ENCODE measurements around the gene SERINC2.
A peak's percentile ranks its signal among the peaks of the same experiment; 100 is the strongest.

The SERINC2 gene

GRCh38 chr1:31412732-31413404, at the start of gene SERINC2:
Gene SERINC2, plus strand, starts transcription at chr1:31413213. Its CDS starts 53 bp downstream, at chr1:31413266.
- ATAC-seq (peak; percentile 33), DNase-seq (peak; percentile 17)

GRCh38 chr1:31364561-31365250, 48.3 kb upstream of the SERINC2 start:
- ATAC-seq (no peak), DNase-seq (no peak)

- DNase-seq: no peak
- ATAC-seq: no peak
Measured at GRCh38 chr1:31366796-31367195, 46.2 kb upstream of the SERINC2 start.

- ATAC-seq (no peak), DNase-seq (no peak)
Measured at GRCh38 chr1:31368611-31369107, 44.4 kb upstream of the SERINC2 start.

GRCh38 chr1:31370021-31370420, 43.0 kb upstream of the SERINC2 start:
- DNase-seq: no peak
- ATAC-seq: no peak

GRCh38 chr1:31370565-31370964, 42.4 kb upstream of the SERINC2 start:
- DNase-seq: no peak
- no peak for ATAC-seq

GRCh38 chr1:31371121-31371959, 41.7 kb upstream of the SERINC2 start:
- DNase-seq: no peak

GRCh38 chr1:31372051-31372450, 41.0 kb upstream of the SERINC2 start:
- DNase-seq (no peak), ATAC-seq (no peak)

More at GRCh38 chr1:31371121-31371959, 41.7 kb upstream of the SERINC2 start:
- no peak for ATAC-seq

- ATAC-seq: no peak
- no peak for DNase-seq
Measured at GRCh38 chr1:31372751-31373055, 40.3 kb upstream of the SERINC2 start.

- peak; percentile 55 for ATAC-seq
- peak; percentile 42 for DNase-seq
Measured at GRCh38 chr1:31373056-31373896, 39.7 kb upstream of the SERINC2 start, which contains the start of gene FABP3. Gene FABP3, minus strand, starts transcription at chr1:31373076. Its CDS starts 62 bp downstream, at chr1:31373014.

- ATAC-seq (no peak), DNase-seq (no peak)
Measured at GRCh38 chr1:31373897-31374486, 39.0 kb upstream of the SERINC2 start.

- no peak for DNase-seq
- ATAC-seq: no peak
Measured at GRCh38 chr1:31374511-31375196, 38.4 kb upstream of the SERINC2 start.

GRCh38 chr1:31376375-31377134, 36.5 kb upstream of the SERINC2 start:
- DNase-seq (no peak), ATAC-seq (no peak)

GRCh38 chr1:31377364-31377863, 35.6 kb upstream of the SERINC2 start:
- DNase-seq (no peak), ATAC-seq (no peak)

GRCh38 chr1:31378001-31378400, 35.0 kb upstream of the SERINC2 start:
- ATAC-seq (no peak), DNase-seq (no peak)

GRCh38 chr1:31380181-31380580, 32.8 kb upstream of the SERINC2 start:
- ATAC-seq (no peak), DNase-seq (no peak)

GRCh38 chr1:31381394-31382294, 31.4 kb upstream of the SERINC2 start:
- ATAC-seq (no peak), DNase-seq (no peak)

- ATAC-seq (no peak), DNase-seq (no peak)
Measured at GRCh38 chr1:31382379-31382989, 30.5 kb upstream of the SERINC2 start.
